Osteocyte (in vitro differentiated cells): ENCODE results near the gene NSUN6. TPM values are rescaled to one million over a fixed set of nuclear protein-coding genes. Genes with fewer than 3 reads are reported as not detected.
"Not testable (repeated sequence)": the region's sequence is repeated elsewhere in the genome, so short reads cannot be mapped to it uniquely, and the experiment has no call there.

Source experiments
- DNase-seq: peaks from one replicate; pipeline ENCODE4 v3.0.0; 2021; ENCODE audit warnings: mixed read lengths; ENCODE audit not compliant: unreplicated experiment; ENCODE audit errors: extremely low spot score
- H3K27ac Mint-ChIP-seq: one replicate; pipeline ENCODE4 v1.8.0; 2021; ENCODE audit warnings: mild to moderate bottlenecking, mixed read lengths; ENCODE audit not compliant: unreplicated experiment
- H3K27me3 Mint-ChIP-seq: one replicate; pipeline ENCODE4 v1.8.0; 2021; ENCODE audit warnings: mixed read lengths; ENCODE audit not compliant: unreplicated experiment
- H3K36me3 Mint-ChIP-seq: one replicate; pipeline ENCODE4 v1.8.0; 2021; ENCODE audit warnings: mixed read lengths; ENCODE audit not compliant: unreplicated experiment
- H3K4me1 Mint-ChIP-seq: one replicate; pipeline ENCODE4 v1.8.0; 2021; ENCODE audit warnings: mixed read lengths; ENCODE audit not compliant: unreplicated experiment
- H3K4me3 Mint-ChIP-seq: one replicate; pipeline ENCODE4 v1.8.0; 2021; ENCODE audit warnings: mild to moderate bottlenecking, moderate library complexity, mixed read lengths; ENCODE audit not compliant: unreplicated experiment
- H3K9me3 Mint-ChIP-seq: one replicate; pipeline ENCODE4 v1.8.0; 2021; ENCODE audit warnings: mixed read lengths; ENCODE audit not compliant: unreplicated experiment
- total RNA-seq: library from RNA; stranded (reverse); gene quantifications from 2 replicates; pipeline ENCODE4 v1.2.1, GENCODE V29; 2021
- TF ChIP-seq, protein P1 (sequence below): fragments of 200-600 bp; sonication (generic); IDR thresholded peaks from 2 replicates; pipeline ENCODE4 v1.5.0; 2021; ENCODE audit warnings: antibody characterized with exemption, mild to moderate bottlenecking, moderate library complexity

The NSUN6 gene
- total RNA-seq, 1 donor from 2014 or later: 8.3 TPM

DNA sequence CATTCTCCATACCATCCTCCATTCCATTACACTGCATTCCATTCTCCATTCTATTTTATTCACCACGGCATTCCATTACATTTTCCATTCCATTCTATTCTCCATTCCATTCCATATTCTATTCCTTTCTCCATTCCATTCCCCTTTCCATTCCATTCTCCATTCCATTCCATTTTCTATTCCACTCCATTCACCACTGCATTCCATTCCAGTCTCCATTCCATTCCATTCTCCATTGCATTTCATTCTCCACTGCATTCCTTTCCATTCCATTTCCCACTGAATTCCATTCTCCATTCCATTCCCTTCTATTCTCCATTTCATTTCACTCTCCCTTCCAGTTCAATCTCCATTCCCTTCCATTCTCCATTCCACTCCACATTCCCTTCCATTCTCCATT lies 79.6 kb downstream of the NSUN6 start:
- DNase-seq: no peak
- Mint-ChIP-seq H3K4me3 (no peak overlapping the region), H3K4me1 (no peaks in the 10 kb centered on the region), H3K9me3 (peaks cover 3% of the 10 kb centered on the region), H3K36me3 (no peaks in the 10 kb centered on the region), H3K27me3 (no peaks in the 10 kb centered on the region), H3K27ac (no peak overlapping the region)
- TF ChIP-seq, protein P1, sequence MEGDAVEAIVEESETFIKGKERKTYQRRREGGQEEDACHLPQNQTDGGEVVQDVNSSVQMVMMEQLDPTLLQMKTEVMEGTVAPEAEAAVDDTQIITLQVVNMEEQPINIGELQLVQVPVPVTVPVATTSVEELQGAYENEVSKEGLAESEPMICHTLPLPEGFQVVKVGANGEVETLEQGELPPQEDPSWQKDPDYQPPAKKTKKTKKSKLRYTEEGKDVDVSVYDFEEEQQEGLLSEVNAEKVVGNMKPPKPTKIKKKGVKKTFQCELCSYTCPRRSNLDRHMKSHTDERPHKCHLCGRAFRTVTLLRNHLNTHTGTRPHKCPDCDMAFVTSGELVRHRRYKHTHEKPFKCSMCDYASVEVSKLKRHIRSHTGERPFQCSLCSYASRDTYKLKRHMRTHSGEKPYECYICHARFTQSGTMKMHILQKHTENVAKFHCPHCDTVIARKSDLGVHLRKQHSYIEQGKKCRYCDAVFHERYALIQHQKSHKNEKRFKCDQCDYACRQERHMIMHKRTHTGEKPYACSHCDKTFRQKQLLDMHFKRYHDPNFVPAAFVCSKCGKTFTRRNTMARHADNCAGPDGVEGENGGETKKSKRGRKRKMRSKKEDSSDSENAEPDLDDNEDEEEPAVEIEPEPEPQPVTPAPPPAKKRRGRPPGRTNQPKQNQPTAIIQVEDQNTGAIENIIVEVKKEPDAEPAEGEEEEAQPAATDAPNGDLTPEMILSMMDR: no peak

DNA sequence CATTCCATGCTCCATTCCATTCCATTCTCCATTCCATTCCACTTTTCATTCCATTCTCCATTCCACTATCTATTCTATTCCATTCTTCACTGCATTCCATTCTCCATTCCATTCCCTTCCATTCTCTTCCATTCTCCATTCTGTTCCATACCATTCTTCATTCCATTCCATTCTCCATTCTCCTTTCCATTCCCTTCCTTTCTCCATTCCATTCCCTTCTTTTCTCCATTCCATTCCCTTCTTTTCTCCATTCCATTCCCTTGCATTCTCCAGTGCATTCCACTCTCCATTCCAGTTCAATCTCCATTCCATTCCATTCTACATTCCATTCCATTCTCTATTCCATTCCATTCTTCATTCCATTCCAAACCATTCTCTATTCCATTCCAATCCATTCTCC lies 80.3 kb downstream of the NSUN6 start:
- H3K4me3 Mint-ChIP-seq: no peak overlapping the region
- TF ChIP-seq, protein P1: no peak

DNA sequence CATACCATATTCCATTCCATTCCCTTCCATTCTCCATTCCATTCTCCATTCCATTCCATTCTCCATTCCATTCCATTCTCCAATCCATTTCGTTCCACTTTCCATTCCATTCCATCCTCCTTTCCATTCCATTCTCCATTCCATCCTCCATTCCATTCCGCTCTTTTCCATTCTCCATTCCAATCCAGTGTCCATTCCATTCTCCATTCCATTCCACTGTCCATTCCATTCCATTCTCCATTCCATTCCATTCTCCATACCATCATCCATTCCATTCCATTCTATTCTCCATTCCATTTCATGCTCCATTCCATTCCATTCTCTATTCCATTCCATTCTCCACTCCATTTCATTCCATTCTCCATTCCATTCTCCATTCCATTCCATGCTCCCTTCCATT lies 81.0 kb downstream of the NSUN6 start:
- H3K27ac Mint-ChIP-seq, H3K4me3 Mint-ChIP-seq, H3K27me3 Mint-ChIP-seq, H3K9me3 Mint-ChIP-seq, H3K36me3 Mint-ChIP-seq, DNase-seq, H3K4me1 Mint-ChIP-seq: not testable (repeated sequence)

More for the DNA sequence above, 80.3 kb downstream of the NSUN6 start:
- H3K4me1 Mint-ChIP-seq: no peaks in the 10 kb centered on the region
- no peaks in the 10 kb centered on the region for H3K27me3 Mint-ChIP-seq
- H3K9me3 Mint-ChIP-seq: no peaks in the 10 kb centered on the region
- H3K27ac Mint-ChIP-seq: no peak overlapping the region
- no peaks in the 10 kb centered on the region for H3K36me3 Mint-ChIP-seq
- DNase-seq: no peak

DNA sequence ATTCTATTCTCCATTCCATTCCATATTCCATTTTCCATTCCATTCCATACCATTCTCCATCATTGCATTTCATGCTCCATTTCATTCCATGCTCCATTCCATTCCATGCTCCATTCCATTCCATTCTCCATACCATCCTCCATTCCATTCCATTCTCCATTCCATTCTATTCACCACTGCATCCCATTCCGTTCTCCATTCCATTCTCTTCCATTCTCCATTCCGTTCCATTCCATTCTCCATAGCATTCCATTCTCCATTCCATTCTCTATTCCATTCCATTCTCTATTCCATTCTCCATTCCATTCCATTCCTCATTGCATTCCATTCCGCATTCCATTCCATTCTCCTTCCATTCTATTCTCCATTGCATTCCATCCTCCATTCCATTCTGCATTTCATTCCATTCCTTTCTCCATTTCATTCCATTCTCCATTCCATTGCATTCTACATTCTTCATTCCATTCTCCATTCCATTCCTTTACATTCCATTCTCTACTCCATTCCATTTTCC lies 84.0 kb downstream of the NSUN6 start:
- TF ChIP-seq, protein P1: no peak
- H3K4me3 Mint-ChIP-seq: no peak overlapping the region
- H3K27me3 Mint-ChIP-seq: no peaks in the 10 kb centered on the region
- no peak for DNase-seq
- no peaks in the 10 kb centered on the region for H3K4me1 Mint-ChIP-seq
- H3K9me3 Mint-ChIP-seq: no peaks in the 10 kb centered on the region
- no peak overlapping the region for H3K27ac Mint-ChIP-seq
- H3K36me3 Mint-ChIP-seq: no peaks in the 10 kb centered on the region

DNA sequence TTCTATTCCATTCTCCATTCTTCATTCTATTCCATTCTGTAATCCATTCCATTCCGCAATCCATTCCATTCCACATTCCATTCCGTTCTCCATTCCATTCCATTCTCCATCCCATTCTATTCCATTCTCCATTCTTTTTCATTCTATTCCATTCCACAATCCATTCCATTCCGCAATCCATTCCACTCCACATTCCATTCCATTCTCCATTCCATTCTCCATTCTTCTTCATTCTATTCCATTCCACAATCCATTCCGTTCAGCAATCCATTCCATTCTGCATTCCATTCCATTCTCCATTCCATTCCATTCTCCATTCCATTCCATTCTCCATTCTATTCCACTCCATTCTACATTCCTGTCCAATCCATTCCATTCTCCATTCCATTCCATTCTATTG lies 85.2 kb downstream of the NSUN6 start:
- no peaks in the 10 kb centered on the region for H3K9me3 Mint-ChIP-seq
- DNase-seq: no peak
- no peaks in the 10 kb centered on the region for H3K36me3 Mint-ChIP-seq
- no peak overlapping the region for H3K27ac Mint-ChIP-seq
- TF ChIP-seq, protein P1: no peak
- H3K27me3 Mint-ChIP-seq: no peaks in the 10 kb centered on the region
- H3K4me3 Mint-ChIP-seq: no peak overlapping the region
- H3K4me1 Mint-ChIP-seq: no peaks in the 10 kb centered on the region

DNA sequence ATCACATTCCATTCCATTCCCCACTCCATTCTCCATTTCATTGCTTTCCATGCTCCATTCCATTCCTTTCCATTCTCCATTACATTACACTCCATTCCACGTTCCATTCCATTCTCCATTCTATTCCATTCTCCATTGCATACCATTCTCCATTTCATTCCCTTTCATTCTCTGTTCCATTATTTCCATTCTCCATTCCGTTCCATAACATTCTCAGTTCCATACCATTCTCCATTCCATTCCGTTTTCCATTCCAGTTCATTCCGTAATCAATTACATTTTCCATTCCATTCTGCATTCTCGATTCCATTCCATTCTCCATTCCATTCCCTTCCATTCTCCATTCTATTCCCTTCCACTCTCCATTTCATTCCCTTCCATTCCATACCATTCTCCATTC lies 86.4 kb downstream of the NSUN6 start:
- no peak overlapping the region for H3K27ac Mint-ChIP-seq
- no peak overlapping the region for H3K4me3 Mint-ChIP-seq
- no peaks in the 10 kb centered on the region for H3K9me3 Mint-ChIP-seq
- TF ChIP-seq, protein P1: no peak
- H3K36me3 Mint-ChIP-seq: no peaks in the 10 kb centered on the region
- H3K27me3 Mint-ChIP-seq: no peaks in the 10 kb centered on the region
- DNase-seq: no peak
- H3K4me1 Mint-ChIP-seq: no peaks in the 10 kb centered on the region
